Hindlimb muscle (tissue), 1 donor: ENCODE measurements around the gene MYDGF. TPM values are rescaled to one million over a fixed set of nuclear protein-coding genes. Genes with fewer than 3 reads are reported as not detected.

Experiments
- DNase-seq: peaks from one replicate; pipeline ENCODE4 v3.0.0-alpha.2; 2013
- polyA plus RNA-seq: library from polyadenylated mRNA; unstranded; fragments of 120-200 nt; gene quantifications from one replicate; pipeline ENCODE4 v1.2.1, GENCODE V29; 2013; ENCODE audit not compliant: insufficient read length

MYDGF gene
- polyA plus RNA-seq, 1 donor, result 56.4 TPM

- no peak for DNase-seq
Measured at GRCh38 chr19:4673726-4674125, 3.6 kb upstream of the MYDGF start.

- DNase-seq, result no peak
Measured at GRCh38 chr19:4673216-4673615, 3.1 kb upstream of the MYDGF start.

- DNase-seq, result no peak
Measured at GRCh38 chr19:4671185-4671851, 1.2 kb upstream of the MYDGF start.

- no peak for DNase-seq
Measured at GRCh38 chr19:4664642-4665041, 5.5 kb downstream of the MYDGF start.

GRCh38 chr19:4662812-4663211 is 7.3 kb downstream of the MYDGF start:
- DNase-seq, result no peak

- no peak for DNase-seq
Measured at GRCh38 chr19:4662020-4662695, 8.0 kb downstream of the MYDGF start.

- DNase-seq, result no peak
Measured at GRCh38 chr19:4660993-4661392, 9.1 kb downstream of the MYDGF start.

GRCh38 chr19:4660181-4660791 is 9.9 kb downstream of the MYDGF start:
- no peak for DNase-seq

- DNase-seq, result no peak
Measured at GRCh38 chr19:4657835-4658234, 12.3 kb downstream of the MYDGF start.

- no peak for DNase-seq
Measured at GRCh38 chr19:4657262-4657661, 12.9 kb downstream of the MYDGF start.

GRCh38 chr19:4656102-4656501 is 14.0 kb downstream of the MYDGF start:
- DNase-seq, result no peak

- DNase-seq, result no peak
Measured at GRCh38 chr19:4654437-4655361, 15.4 kb downstream of the MYDGF start.

- no peak for DNase-seq
Measured at GRCh38 chr19:4653793-4654436, 16.2 kb downstream of the MYDGF start.

- no peak for DNase-seq
Measured at GRCh38 chr19:4652075-4652474, 18.1 kb downstream of the MYDGF start.

GRCh38 chr19:4650159-4650558 is 20.0 kb downstream of the MYDGF start:
- DNase-seq, result no peak

- no peak for DNase-seq
Measured at GRCh38 chr19:4649392-4650047, 20.6 kb downstream of the MYDGF start.

- DNase-seq, result peak; percentile 70
Measured at GRCh38 chr19:4647676-4648644, 22.2 kb downstream of the MYDGF start.

- DNase-seq, result no peak
Measured at GRCh38 chr19:4645718-4646117, 24.4 kb downstream of the MYDGF start.

GRCh38 chr19:4642625-4643024 is 27.5 kb downstream of the MYDGF start:
- DNase-seq, result no peak

- DNase-seq, result no peak
Measured at GRCh38 chr19:4641132-4641531, 29.0 kb downstream of the MYDGF start.
